ENCODE measurements around the gene APBA3. TPM values are rescaled to one million over a fixed set of nuclear protein-coding genes. Genes with fewer than 3 reads are reported as not detected.

The APBA3 gene
- total RNA-seq, 4 donors from 2014 or later = 28.5 to 48.1 (median 41.8) TPM

GRCh38 chr19:3710265-3710812, 51.2 kb downstream of the APBA3 start:
- Histone ChIP-seq H3K9me3 (no peaks in the 10 kb centered on the region), H3K36me3 (no peaks in the 10 kb centered on the region), H3K4me3 (peak overlapping the region in 2 of 4 donors; percentile 61 to 84), H3K27me3 (no peaks in the 10 kb centered on the region), H3K27ac (peak overlapping the region in 3 of 4 donors; percentile 85 to 99 (median 96)), H3K4me1 (peaks cover 0 to 26% (median 2%) of the 10 kb centered on the region in 4 donors)
- DNase-seq = peak in 2 of 3 donors; percentile 95
- TF ChIP-seq CTCF (IDR thresholded peaks at IDR 0.05) (peak in 1 of 6 experiments; percentile 18), POLR2A (IDR thresholded peaks at IDR 0.05) (peak; percentile 24 to 65)

GRCh38 chr19:3708207-3708931, 53.1 kb downstream of the APBA3 start, which contains the start of gene TJP3:
TSS of gene TJP3 (plus strand) at chr19:3708384. CDS start at chr19:3728433, 20,049 bp downstream.
- peaks cover 0 to 20% (median 0%) of the 10 kb centered on the region in 4 donors for H3K4me1 ChIP-seq
- no peaks in the 10 kb centered on the region for H3K36me3 ChIP-seq
- no peaks in the 10 kb centered on the region for H3K27me3 ChIP-seq
- H3K4me3 ChIP-seq = peak within 1 kb of the TSS in 3 of 4 donors; percentile 30 to 84 (median 61)
- no peaks in the 10 kb centered on the region for H3K9me3 ChIP-seq
- H3K27ac ChIP-seq = peak within 1 kb of the TSS in 3 of 4 donors; percentile 85 to 99 (median 96)
- TF ChIP-seq POLR2A (IDR thresholded peaks at IDR 0.05) = peak; percentile 93 to 94
- TF ChIP-seq CTCF (IDR thresholded peaks at IDR 0.05) = peak in 3 of 6 experiments; percentile 9 to 21 (median 16)
- peak in 2 of 3 donors; percentile 87 to 90 for DNase-seq

- peaks cover 0 to 14% (median 0%) of the 10 kb centered on the region in 4 donors for H3K4me1 ChIP-seq
- H3K27me3 ChIP-seq = no peaks in the 10 kb centered on the region
- no peak for TF ChIP-seq CTCF (IDR thresholded peaks at IDR 0.05)
- TF ChIP-seq POLR2A (IDR thresholded peaks at IDR 0.05) = no peak
- no peaks in the 10 kb centered on the region for H3K9me3 ChIP-seq
- no peaks in the 10 kb centered on the region for H3K36me3 ChIP-seq
- peak overlapping the region in 3 of 4 donors; percentile 85 to 99 (median 96) for H3K27ac ChIP-seq
- no peak for DNase-seq
- peak overlapping the region in 2 of 4 donors; percentile 61 to 84 for H3K4me3 ChIP-seq
Observed at GRCh38 chr19:3707868-3708206, 53.7 kb downstream of the APBA3 start.

GRCh38 chr19:3701200-3701599, 60.3 kb downstream of the APBA3 start:
- peaks cover 0 to 20% (median 10%) of the 10 kb centered on the region in 4 donors for H3K4me1 ChIP-seq
- no peak overlapping the region for H3K27ac ChIP-seq
- H3K9me3 ChIP-seq = no peaks in the 10 kb centered on the region
- no peaks in the 10 kb centered on the region for H3K36me3 ChIP-seq
- H3K27me3 ChIP-seq = no peaks in the 10 kb centered on the region
- TF ChIP-seq CTCF (IDR thresholded peaks at IDR 0.05) (no peak), POLR2A (IDR thresholded peaks at IDR 0.05) (no peak)
- DNase-seq = no peak
- H3K4me3 ChIP-seq = no peak overlapping the region

Small RNA genes within 50 kb of the gene (small RNA-seq; reads per million reads assigned to genes)
- 0 reads per million in 2 donors for gene AC005777.1

Other genes starting within 250 kb of the APBA3 start
- gene TEKTIP1, start 222.5 kb downstream of the APBA3 start, total RNA-seq = 10 to 100 TPM in 1 of 4 donors, 1 to 10 TPM in 2, not detected in 1; 1.8 to 11.1 (median 2.4) TPM
- gene MFSD12, start 204.1 kb downstream of the APBA3 start, total RNA-seq = 100 to 1,000 TPM in 2 of 4 donors, 10 to 100 TPM in 2; 76.5 to 146 (median 104) TPM
- 100 to 1,000 TPM in 2 of 4 donors, 10 to 100 TPM in 2; 70.4 to 236 (median 117) TPM for gene HMG20B, start 188.7 kb downstream of the APBA3 start, total RNA-seq
- gene GIPC3, start 176.2 kb downstream of the APBA3 start, total RNA-seq = 1 to 10 TPM in 2 of 4 donors, under 1 TPM in 2; 0.13 to 5.8 (median 0.70) TPM
- gene TBXA2R, start 154.8 kb downstream of the APBA3 start, total RNA-seq = 1 to 10 TPM in 2 of 4 donors, under 1 TPM in 1, not detected in 1; 0.80 to 5.0 (median 1.6) TPM
- 10 to 100 TPM; 21.2 to 60.2 (median 33.3) TPM for gene CACTIN, start 134.9 kb downstream of the APBA3 start, total RNA-seq
- 10 to 100 TPM; 22.6 to 27.2 (median 26.1) TPM for gene PIP5K1C, start 61.2 kb downstream of the APBA3 start, total RNA-seq
- gene TJP3, start 53.3 kb downstream of the APBA3 start, total RNA-seq = 100 to 1,000 TPM in 3 of 4 donors, 10 to 100 TPM in 1; 93.3 to 364 (median 286) TPM
- 10 to 100 TPM; 21.4 to 58.5 (median 47.2) TPM for gene MRPL54, start 990 bp upstream of the APBA3 start, total RNA-seq
- gene RAX2, start 10.5 kb upstream of the APBA3 start, total RNA-seq = not detected
- gene MATK, start 24.7 kb upstream of the APBA3 start, total RNA-seq = 10 to 100 TPM in 1 of 4 donors, 1 to 10 TPM in 3; 2.5 to 13.1 (median 5.6) TPM
- not detected for gene ZFR2, start 107.3 kb upstream of the APBA3 start, total RNA-seq
- gene ATCAY, start 119.0 kb upstream of the APBA3 start, total RNA-seq = under 1 TPM in 2 of 4 donors, not detected in 2; 0.13 to 0.47 TPM
- gene NMRK2, start 171.4 kb upstream of the APBA3 start, total RNA-seq = not detected
- gene DAPK3, start 209.4 kb upstream of the APBA3 start, total RNA-seq = 100 to 1,000 TPM in 1 of 4 donors, 10 to 100 TPM in 3; 61.3 to 106 (median 88.1) TPM
- gene EEF2, start 223.8 kb upstream of the APBA3 start, total RNA-seq = 1,000 to 10,000 TPM in 3 of 4 donors, 100 to 1,000 TPM in 1; 914 to 1,425 (median 1,203) TPM
- 10 to 100 TPM; 15.9 to 47.9 (median 24.2) TPM for gene PIAS4, start 246.0 kb upstream of the APBA3 start, total RNA-seq

All from Peyer's patch (tissue), 4 donors.